AML-193 (cell line): ENCODE data around the gene SLC5A10.
"Not testable (repeated sequence)": the region's sequence is repeated elsewhere in the genome, so short reads cannot be mapped to it uniquely, and the experiment has no call there.

Experiments used
- DNase-seq, 2 experiments: peaks; one replicate each; lab custom pipeline; 2025; lab: John Stamatoyannopoulos, UW

The SLC5A10 gene

DNA sequence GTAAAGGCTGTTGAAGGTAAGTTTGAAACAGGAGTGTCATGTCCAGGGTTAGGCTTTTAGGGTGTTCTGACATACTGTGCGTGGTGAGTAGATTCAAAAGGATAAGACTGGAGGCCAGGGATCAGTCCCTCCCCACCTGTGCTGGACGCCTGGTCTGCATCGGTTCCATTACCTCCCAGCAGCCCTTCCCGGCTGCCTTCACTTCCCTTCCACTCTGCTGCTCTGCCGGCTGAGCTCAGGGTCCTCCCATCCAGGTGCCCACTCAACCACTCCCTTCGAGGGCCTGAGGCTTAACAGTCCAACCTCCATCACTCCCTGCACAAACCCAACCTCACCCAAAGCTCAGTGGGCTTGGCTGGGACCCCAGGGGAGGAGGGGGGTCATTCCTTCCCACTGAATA is 4.1 kb upstream of the SLC5A10 start:
- no peak for DNase-seq

DNA sequence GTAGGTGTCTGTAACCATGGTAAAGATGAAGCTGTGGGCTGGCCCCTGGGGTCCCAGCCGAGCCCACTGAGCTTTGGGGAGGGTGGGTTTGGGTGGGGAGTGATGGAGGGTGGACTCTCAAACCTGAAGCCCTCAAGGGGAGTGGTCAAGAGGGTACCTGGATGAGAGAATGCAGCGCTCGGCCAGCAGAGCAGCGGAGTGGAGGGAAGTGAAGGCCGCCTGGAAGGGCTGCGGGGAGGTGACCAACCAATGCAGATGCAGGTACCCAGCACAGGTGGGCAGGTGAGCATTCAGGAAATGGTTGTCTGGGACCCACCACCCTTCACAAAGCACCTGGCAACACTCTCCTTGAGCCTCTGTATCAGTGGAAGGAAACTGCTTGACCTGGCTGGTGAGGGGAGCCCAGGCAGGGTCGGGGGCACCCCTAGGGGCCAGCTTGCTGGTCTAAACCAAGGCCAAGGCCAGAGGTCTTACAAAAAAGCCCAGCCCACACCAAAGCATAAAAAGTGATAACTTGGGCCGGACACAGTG is 3.4 kb upstream of the SLC5A10 start:
- no peak for DNase-seq

- DNase-seq: no peak
These were observed 2.4 kb upstream of the SLC5A10 start for GRCh38 chr17:18949566-18949965.

DNA sequence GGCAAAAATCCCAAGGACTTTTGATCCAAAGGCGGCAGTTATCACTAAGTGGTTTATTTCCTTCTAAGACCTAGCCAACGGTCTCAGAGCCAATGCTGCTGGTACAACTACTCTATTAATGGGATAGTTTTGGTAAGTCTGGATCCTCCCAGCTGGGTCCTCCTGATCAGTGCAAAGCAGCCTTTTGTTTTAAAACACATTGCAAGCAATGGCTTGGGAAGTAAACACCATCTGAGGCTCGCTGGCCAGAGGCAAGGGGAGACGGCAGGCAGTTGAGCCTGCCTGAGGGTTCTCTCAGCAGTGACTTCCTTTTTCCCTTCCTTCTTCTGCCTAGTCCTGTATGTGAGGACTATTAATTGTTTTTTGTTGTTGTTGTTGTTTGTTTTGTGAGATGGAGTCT is 1.6 kb upstream of the SLC5A10 start:
- no peak for DNase-seq

DNA sequence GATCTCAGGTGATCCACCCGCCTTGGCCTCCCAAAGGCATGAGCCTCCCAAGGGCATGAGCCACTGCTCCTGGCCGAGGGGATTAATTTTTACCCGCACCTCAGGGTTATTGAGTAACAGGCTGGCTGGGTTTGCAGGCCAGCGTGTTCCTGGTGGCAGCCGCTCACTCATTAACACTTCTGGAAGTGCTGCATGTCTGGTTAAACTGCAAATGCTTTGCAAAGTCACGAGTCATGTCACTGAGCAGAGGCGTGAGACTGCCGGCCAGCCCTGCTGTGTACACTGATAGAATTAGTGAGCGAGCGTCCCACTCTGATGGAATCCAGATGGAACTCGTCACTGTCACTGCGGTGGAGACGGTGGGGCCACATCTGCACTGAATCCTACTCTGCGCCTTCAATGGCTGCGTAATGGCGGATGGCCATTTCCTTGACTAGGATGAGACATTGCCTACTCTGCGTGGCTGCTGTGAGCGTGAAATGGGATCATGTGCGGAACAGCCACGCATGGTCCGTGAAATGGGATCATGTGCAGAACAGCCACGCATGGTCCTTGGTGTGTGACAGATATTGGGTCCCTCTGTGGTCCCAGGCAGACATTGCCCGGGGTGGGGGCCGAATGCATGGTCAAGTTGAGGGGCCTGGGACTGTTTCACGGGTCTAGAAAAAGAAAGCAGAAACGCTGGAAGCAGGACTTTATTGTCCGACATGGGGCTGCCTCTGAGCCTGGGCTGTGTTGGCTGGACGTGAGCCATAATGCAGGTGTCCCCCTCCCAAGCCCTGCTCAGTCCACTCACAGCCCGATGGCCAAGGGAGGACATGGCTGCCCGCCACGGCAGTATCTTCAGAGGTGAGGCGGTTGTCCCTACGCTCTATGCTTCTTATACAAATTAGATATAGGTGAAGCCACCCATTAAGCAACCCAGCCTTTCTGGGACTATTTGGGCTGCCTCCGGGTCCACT is 740 bp upstream of the SLC5A10 start:
- DNase-seq: no peak

DNA sequence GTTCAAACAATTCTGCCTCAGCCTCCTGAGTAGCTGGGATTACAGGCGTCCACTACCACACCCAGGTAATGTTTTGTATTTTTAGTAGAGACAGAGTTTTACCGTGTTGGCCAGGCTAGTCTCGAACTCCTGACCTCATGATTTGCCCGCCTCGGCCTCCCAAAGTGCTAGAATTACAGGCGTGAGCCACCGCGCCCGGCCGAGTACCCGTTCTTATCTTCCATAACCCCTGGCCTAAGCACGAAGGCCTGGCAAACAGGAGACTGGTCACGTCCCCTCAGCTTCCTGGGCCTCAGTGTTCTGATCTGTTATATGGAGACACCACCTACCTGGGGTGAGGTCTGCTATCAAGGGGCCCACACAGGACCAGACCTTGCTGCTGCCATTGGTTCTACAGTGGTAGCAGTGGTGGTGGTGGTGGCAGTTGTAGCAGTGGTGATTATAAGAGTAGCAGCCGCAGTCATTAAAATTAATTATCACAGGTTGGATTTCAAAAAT is 1.3 kb downstream of the SLC5A10 start:
- DNase-seq: no peak

GRCh38 chr17:18954321-18954720 is 2.4 kb downstream of the SLC5A10 start:
- DNase-seq: no peak

DNA sequence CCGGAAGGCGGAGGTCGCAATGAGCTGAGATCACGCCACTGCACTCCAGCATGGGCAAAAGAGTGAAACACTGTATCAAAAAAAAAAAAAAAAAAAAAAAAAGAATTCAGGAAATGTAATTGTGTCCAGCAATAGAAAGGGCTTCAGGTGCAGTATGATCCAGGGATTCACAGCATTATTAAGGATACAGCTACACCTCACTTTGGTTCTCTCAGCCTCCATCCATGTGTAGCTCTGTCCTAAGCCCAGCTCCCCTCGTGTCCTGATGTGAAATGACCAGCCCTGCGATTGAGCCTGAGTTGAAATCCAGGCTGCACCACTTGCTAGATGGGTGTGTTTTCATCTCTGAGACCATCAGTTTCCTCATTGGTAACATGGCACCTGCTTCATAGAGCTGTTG is 3.0 kb downstream of the SLC5A10 start:
- no peak for DNase-seq

DNA sequence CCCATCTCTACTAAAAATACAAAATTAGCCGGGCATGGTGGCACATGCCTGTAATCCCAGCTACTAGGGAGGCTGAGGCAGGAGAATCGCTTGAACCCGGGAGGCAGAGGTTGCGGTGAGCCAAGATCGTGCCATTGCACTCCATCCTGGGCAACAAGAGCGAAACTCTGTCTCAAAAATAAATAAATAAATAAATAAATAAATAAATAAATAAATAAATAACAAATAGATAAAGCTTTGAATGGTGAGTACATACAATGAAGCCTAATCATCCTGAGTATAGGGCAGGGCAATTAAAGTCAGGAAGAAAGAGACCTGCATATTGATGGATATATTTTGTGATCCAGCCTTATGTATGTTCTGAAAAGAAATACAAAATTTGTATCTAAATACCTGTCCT is 4.1 kb downstream of the SLC5A10 start:
- DNase-seq: not testable (repeated sequence)

- no peak for DNase-seq
These were observed 4.6 kb downstream of the SLC5A10 start for GRCh38 chr17:18956581-18956980.

DNA sequence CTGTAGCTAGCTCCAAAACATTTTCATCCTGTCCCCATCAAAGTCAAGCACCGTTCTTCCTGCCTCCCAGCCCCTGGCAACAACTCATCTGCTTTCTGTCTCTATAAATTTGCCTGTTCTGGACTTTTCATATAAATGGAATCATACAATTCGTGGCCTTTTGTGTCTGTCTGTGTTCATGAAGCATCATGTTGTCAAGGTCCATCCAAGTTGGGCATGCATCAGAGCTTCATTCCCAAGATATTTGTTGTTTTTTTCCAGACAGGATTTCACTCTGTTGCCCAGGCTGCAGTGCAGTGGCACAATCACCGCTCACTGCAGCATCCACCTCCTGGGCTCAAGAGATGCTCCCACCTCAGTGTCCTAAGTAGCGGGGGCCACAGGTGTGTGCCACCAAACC is 5.9 kb downstream of the SLC5A10 start:
- DNase-seq: no peak

GRCh38 chr17:18958611-18959010 is 6.6 kb downstream of the SLC5A10 start:
- no peak for DNase-seq

DNA sequence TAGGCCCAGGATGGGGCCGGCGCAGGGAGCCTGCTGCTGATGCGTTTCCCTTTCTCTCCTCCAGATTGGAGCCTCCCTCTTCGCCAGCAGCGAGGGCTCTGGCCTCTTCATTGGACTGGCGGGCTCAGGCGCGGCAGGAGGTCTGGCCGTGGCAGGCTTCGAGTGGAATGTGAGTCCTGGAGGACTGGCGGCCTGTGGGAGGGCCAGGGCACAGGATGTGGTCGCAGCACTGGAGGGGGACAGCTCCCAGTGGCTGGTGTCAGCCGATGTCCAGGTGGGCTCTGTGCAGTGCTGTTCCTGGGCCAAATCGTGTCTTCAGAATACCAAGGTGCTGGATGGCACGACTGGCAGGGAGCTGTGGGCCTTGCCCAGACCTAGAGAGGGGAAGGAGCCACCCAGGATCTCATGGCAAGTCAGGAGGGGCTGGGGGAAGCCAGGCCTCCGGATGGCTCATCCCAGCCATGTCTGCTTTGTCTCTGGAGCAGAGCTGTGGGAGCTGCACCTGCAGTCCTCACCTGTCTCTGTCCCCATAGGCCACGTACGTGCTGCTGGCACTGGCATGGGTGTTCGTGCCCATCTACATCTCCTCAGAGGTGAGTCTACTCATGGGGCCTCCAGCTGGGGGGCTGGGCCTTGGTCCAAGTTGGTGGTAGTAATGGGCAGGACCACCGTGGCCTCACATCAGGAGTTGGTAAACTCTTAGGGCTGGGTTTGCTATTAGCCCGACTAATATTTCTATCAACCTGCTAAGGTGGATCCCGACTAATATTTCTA is 7.3 kb downstream of the SLC5A10 start:
- DNase-seq: no peak

GRCh38 chr17:18959845-18960240 is 7.9 kb downstream of the SLC5A10 start:
- DNase-seq: no peak

- DNase-seq: no peak
These were observed 8.3 kb downstream of the SLC5A10 start for GRCh38 chr17:18960241-18960665.

DNA sequence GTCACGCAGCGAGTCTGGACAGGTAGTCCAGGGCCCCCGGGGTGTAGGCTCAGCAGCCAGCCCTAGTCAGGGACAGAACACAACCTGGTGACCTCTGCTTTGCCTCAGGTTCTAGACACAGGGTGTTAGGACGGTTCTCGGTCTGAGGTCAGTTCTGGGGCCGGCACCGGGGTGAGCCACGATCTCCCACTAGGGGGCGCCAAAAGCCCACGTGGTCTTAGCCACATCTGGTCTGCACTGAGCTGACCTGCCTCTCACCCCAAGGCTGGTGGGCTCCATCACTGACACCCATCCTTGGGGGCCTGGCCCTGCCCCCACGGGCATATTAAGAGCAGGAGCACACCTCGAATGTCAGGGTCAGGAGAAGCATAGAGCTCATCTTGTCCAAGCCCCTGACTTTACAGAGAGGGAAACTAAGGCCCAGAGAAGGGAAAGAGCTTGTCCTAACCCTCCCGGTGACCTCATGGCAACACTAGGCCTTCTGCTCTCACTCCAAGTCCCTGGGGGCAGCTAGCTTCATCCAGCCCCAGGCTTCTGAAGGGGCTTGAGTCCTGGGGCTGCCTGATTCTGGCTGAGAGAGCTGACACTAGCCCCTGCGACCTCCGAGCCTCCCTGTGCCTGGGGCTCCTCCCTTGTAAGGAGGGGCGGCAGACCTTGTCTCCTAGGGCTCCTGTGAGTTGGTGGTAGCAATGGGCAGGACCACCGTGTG is 9.0 kb downstream of the SLC5A10 start:
- DNase-seq: peak; percentile 15 to 21

DNA sequence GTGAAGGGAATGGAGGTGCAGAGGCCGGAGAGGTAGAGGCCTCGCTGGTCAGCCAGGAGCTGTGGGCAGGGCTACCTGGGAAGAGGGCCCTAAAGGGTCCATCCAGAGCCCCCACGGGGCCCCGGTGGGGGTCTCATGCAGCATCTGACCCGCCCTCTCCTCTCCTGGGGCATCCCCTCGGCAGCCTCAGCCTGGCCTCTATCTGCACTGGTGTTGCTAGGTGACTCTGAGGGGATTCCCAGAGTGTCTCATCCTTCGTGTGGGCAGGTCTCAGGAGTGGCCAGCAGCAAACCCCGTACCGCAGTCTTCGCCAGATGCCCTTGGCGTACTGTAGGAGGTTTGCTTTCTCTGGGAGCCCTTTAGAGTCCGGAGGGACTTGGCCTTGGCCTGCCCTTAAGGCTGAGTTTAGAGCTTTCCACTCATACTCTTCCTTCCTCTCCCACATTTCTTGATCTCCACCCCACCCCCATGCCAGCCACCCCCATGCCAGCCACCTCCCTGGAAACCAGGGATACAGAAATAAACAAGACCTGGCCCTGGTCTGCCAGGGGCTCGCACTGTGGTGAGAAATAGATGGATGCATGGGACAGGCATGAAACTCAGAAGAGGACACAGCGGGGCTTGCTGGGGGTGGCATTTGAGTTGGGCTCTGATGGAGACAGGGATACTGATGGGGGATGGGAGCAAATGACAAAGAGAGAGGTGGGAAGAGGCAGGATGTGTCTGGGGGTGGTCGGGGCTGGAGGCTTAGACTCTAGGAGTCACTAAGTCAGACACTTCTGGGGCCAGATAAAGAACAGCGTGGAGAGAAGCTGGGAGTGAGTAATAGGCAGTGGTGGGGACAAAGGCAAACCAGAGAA is 9.9 kb downstream of the SLC5A10 start:
- no peak for DNase-seq

GRCh38 chr17:18962494-18962815 is 10.5 kb downstream of the SLC5A10 start:
- no peak for DNase-seq

GRCh38 chr17:18963126-18964017 is 11.4 kb downstream of the SLC5A10 start:
- no peak for DNase-seq

- DNase-seq: no peak
These were observed 12.0 kb downstream of the SLC5A10 start for GRCh38 chr17:18964018-18964351.
